Melanocyte of skin (primary cell): ENCODE measurements around the gene SCAND1. TPM values are rescaled to one million over a fixed set of nuclear protein-coding genes. Genes with fewer than 3 reads are reported as not detected.

Experiments used
- small RNA-seq, 2 donors: library from RNA; depleted of rRNA; stranded (forward); fragments of <200 nt; gene quantifications; one replicate each; pipeline ENCODE3, GENCODE V24; 2012
- total RNA-seq, 2 donors: library from RNA; depleted of rRNA; stranded (reverse); fragments of >200 nt; gene quantifications; 2 replicates each; pipeline ENCODE4 v1.2.3, GENCODE V29; 2012

Gene SCAND1
- total RNA-seq: 10 to 100 TPM; 71.9 TPM

DNA sequence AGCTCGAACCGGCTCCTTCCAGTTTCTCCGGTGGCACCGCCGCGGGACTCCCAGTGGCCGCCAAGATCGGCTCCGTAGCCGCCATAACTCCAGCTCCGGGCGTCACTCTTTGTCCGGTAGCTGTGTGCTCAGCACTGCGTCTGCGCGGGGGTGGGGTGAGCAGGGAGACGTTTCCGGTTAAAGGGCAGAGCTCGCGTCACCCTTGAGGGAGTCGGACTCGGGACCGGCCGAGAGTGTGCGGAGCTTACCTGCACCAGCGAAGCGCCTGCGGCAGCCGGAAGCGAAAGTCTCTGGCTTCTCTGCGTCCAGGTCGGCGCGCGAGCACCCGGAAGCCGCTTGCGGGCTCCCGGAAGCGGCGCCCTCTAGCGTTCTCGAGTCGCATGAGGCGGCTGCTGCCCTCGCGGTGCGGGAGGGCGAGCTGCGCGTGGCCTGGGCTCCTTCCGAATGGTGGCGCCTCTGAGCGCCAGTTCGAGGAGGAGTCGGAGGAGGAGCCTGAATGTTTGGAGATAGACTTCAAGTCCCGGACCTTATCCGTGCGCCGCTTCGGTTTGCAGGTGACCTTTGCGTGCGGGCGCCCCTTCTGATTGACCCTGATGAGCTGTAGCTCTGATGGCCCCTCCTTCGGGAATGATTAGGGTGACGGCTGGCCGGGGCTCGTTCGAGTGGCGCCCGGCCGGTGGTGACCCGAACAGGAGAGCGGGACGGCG lies at the start of gene SCAND1:
TSS of gene SCAND1 (minus strand) at position 303 of the 707 bp plus-strand sequence. CDS start at position 85, 218 bp downstream.

DNA sequence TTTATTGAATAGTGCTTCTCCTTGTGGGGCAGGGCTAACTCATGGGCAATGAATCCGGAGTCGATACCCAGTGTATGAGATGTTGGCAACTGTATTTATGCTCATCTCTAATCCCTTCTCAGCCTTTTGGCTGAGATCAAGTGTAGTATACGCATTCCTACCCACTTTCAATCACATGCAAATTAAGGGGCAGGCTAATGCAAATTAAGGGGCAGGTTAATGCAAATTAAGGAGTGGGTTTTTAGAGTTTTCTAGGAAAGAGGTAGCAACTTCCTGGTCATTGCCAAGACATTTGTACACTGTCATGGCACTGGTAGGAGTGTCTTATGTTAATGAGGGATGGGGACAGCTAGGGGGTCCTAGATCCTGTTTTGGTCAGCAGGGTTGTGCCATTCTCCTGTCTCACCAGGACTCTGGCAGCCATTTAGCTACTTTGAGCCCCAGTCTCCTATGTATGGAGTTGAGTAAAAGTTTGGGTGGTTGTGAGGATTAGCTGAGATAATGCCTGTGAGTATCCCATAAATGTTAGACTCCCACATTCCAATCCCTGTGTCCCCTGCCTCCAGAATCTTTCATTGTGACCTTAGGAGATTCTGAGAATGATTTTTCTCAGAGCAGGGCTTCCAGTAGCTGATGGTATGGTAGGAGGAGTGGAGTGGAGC lies 13.8 kb upstream of the SCAND1 start, which contains the start of gene CNBD2:
TSS of gene CNBD2 (plus strand) at position 612 of the 662 bp plus-strand sequence. CDS start 173 bp downstream, outside the sequence.

Small RNA genes within 50 kb of the gene (small RNA-seq; reads per million reads assigned to genes)
- gene RNU6-937P: 0 reads per million in 2 donors

Other genes starting within 250 kb of the SCAND1 start
- 100 to 1,000 TPM; 162 to 177 TPM for gene RBM39, start 212.2 kb downstream of the SCAND1 start, total RNA-seq
- 10 to 100 TPM; 16.2 to 20.0 TPM for gene PHF20, start 182.5 kb downstream of the SCAND1 start, total RNA-seq
- 1 to 10 TPM; 3.0 to 3.4 TPM for gene CNBD2, start 14.1 kb upstream of the SCAND1 start, total RNA-seq
- gene EPB41L1, start 200.2 kb upstream of the SCAND1 start, total RNA-seq: 1 to 10 TPM; 4.0 to 4.8 TPM